Activated naive CD8-positive, alpha-beta T cell (primary cell): ENCODE measurements around the gene SSUH2.

ENCODE experiments used
- H3K27ac Mint-ChIP-seq: one replicate; pipeline ENCODE4 v1.8.0; 2021; ENCODE audit warnings: mixed read lengths
- H3K27me3 Mint-ChIP-seq: one replicate; pipeline ENCODE4 v1.8.0; 2021; ENCODE audit warnings: mixed read lengths
- H3K36me3 Mint-ChIP-seq: one replicate; pipeline ENCODE4 v1.8.0; 2021; ENCODE audit warnings: mixed read lengths
- H3K4me1 Mint-ChIP-seq: one replicate; pipeline ENCODE4 v1.8.0; 2021; ENCODE audit warnings: low read depth, mixed read lengths
- H3K4me3 Mint-ChIP-seq: one replicate; pipeline ENCODE4 v1.8.0; 2021; ENCODE audit warnings: mild to moderate bottlenecking, mixed read lengths
- H3K9me3 Mint-ChIP-seq: one replicate; pipeline ENCODE4 v1.8.0; 2021; ENCODE audit warnings: low read depth, mixed read lengths

Gene SSUH2

DNA sequence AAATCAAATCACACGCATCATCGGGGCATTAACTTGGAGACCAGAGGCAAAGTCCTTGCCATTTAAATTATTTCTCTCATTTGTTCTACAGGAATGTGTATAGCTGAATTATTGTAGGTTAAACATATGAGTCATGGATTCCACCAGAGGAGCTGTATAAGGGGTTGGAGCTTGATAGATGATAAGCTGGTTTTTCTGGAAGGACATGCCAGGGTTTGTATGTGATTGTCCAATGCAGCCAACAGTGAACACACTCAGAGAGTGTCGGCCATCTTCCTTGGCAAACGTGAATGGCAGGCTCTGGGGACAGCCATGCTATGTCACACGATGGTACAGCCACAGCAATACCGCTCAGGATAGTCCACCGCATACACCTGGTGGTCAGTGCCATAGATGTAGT is 25.1 kb downstream of the SSUH2 start:
- Mint-ChIP-seq H3K4me1 (no peaks in the 10 kb centered on the region), H3K27me3 (no peaks in the 10 kb centered on the region), H3K4me3 (no peak overlapping the region), H3K9me3 (no peaks in the 10 kb centered on the region), H3K36me3 (no peaks in the 10 kb centered on the region), H3K27ac (no peak overlapping the region)

GRCh38 chr3:8618950-8619349 is 25.6 kb downstream of the SSUH2 start:
- Mint-ChIP-seq H3K4me1 (no peaks in the 10 kb centered on the region), H3K27ac (no peak overlapping the region), H3K9me3 (no peaks in the 10 kb centered on the region)

DNA sequence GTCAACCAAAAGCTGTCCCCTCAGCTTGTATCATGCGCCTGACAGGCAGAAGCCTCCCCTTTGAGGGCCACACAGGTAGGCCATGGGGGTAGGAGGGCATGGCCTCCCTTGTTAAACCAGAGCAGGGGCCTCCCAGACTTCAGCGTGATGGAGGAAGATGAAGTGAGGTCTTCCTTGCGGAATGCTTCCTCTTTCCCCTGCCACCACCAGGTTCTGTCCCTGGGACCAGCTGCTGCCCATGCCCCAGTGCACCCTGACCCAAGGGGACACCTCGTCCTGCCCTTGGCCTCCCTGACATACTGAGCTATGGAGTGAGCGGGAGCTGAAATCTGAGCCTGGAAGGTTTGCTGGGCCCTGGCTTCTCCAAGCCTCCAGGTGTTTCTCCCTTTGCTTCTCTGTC is 26.7 kb downstream of the SSUH2 start:
- H3K4me1 Mint-ChIP-seq = no peaks in the 10 kb centered on the region
- H3K4me3 Mint-ChIP-seq = no peak overlapping the region
- no peak overlapping the region for H3K27ac Mint-ChIP-seq

More at GRCh38 chr3:8618950-8619349, 25.6 kb downstream of the SSUH2 start:
- no peaks in the 10 kb centered on the region for H3K27me3 Mint-ChIP-seq
- H3K36me3 Mint-ChIP-seq = no peaks in the 10 kb centered on the region
- no peak overlapping the region for H3K4me3 Mint-ChIP-seq

DNA sequence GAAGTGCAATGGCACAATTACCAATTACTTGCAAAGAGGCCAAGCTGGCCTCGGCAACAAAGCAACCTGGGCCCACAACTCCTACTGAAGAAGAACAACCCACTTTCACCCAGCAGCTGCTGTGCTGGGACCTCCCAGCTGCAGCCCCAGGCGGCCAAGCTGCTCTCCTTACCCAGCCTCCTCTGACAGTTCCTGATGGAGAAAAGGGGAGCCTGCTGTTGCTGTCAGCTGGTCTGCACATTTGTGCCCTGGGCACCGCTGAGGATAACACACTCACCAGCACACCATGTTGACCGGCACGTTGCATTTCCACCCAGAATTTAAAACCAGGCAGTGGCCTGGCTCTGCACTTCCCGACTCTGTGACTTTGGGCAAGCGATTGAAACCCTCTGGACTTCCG is 33.6 kb downstream of the SSUH2 start:
- Mint-ChIP-seq H3K27ac (no peak overlapping the region), H3K9me3 (no peaks in the 10 kb centered on the region), H3K4me3 (no peak overlapping the region), H3K4me1 (no peaks in the 10 kb centered on the region), H3K36me3 (no peaks in the 10 kb centered on the region), H3K27me3 (peaks cover 2% of the 10 kb centered on the region)

More for the DNA sequence above, 26.7 kb downstream of the SSUH2 start:
- Mint-ChIP-seq H3K27me3 (no peaks in the 10 kb centered on the region), H3K9me3 (no peaks in the 10 kb centered on the region), H3K36me3 (no peaks in the 10 kb centered on the region)

GRCh38 chr3:8608791-8609467 is 35.7 kb downstream of the SSUH2 start:
- Mint-ChIP-seq H3K27me3 (peaks cover 2% of the 10 kb centered on the region), H3K36me3 (no peaks in the 10 kb centered on the region), H3K27ac (no peak overlapping the region), H3K9me3 (no peaks in the 10 kb centered on the region), H3K4me3 (no peak overlapping the region), H3K4me1 (no peaks in the 10 kb centered on the region)

GRCh38 chr3:8608041-8608790 is 36.4 kb downstream of the SSUH2 start:
- no peak overlapping the region for H3K4me3 Mint-ChIP-seq
- H3K4me1 Mint-ChIP-seq = no peaks in the 10 kb centered on the region
- H3K27me3 Mint-ChIP-seq = peaks cover 2% of the 10 kb centered on the region
- no peaks in the 10 kb centered on the region for H3K9me3 Mint-ChIP-seq
- H3K27ac Mint-ChIP-seq = no peak overlapping the region
- no peaks in the 10 kb centered on the region for H3K36me3 Mint-ChIP-seq

DNA sequence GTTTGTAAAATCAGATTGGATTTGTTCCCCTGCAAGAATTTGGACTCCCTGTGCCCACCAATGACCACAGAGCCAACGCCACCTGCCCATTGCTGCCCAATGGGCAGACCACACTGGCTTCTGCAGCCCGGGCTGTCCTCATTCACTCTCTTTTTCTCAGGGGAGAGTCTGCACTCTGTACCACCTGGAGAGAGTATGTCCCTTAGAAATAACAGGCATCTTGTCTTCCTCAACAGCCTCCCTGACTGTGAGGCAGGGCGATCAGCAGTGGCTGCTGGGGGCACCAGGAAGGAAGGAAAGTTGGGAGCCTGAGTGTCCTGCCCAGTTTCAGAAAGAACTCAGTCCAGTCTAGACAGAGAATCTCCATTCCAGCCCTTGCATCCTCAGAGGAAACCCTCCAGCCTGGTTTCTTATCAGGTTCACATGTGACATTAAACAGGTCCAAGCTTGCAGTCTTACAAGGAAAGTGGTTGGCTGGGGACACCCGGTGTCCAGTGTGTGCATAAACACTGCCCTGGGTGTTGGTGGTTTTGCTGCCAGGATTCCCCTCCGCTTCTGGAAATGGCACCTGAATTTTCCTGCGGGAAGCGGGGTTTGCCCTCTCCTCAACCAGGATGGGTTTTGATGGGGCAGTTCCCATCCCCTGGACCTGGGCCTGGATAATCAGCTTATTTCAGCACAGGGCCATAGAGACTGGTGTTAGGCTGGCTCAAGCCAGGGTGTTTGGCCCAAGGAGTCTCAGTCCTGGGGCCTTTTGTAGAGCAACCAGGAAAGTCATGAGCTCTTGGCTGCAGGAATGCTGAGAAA is 37.2 kb downstream of the SSUH2 start:
- H3K9me3 Mint-ChIP-seq = no peaks in the 10 kb centered on the region

DNA sequence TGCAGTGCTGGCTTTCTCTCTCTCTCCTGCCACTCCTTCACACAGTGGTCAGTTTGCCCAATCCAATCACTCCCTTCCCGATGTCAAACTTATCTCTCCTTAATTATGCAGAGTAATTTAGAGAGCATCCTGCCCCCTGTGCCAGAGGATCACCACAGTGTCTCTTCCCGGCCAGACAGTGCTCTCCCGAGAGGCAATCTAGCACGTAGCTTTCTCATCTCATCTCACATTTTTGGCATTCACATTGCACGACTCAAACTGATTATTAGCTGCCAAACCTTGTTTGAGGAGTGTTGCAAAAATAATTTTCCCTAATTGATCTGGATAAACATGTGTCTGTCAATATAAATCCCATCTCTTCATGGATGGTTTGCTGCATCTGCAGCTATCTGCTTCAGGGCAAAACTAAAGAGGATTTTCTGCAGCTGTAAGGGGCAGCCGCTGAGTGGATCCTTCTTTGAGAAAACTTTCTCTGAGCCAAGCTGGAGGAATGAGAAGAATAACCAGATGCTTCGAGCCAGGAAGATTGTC is 37.8 kb downstream of the SSUH2 start:
- Mint-ChIP-seq H3K27ac (no peak overlapping the region), H3K9me3 (no peaks in the 10 kb centered on the region)

More for the DNA sequence above, 37.2 kb downstream of the SSUH2 start:
- Mint-ChIP-seq H3K27ac (no peak overlapping the region), H3K36me3 (no peaks in the 10 kb centered on the region), H3K4me1 (no peaks in the 10 kb centered on the region), H3K27me3 (peaks cover 4% of the 10 kb centered on the region), H3K4me3 (no peak overlapping the region)

DNA sequence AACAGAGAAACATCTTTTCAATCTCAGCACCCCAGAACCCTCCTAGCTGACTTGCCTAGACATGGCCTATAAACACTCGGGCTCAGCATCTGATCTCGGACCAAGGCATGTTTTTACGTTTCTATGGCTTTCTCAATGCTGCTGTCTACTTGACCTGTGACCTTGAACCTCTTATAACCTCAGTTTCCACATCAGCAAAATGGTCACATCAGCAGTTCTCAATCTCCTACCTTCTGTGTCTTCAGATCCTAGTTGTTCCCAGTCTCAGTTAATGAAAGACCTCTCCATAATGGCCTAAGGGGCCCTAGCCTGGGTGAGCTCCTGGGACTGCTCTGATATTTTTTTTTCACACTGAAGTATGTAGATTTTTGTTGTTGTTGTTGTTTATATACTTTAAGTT is 39.6 kb downstream of the SSUH2 start:
- no peak overlapping the region for H3K4me3 Mint-ChIP-seq
- no peaks in the 10 kb centered on the region for H3K4me1 Mint-ChIP-seq
- H3K27ac Mint-ChIP-seq = no peak overlapping the region
- H3K36me3 Mint-ChIP-seq = no peaks in the 10 kb centered on the region
- H3K27me3 Mint-ChIP-seq = peaks cover 4% of the 10 kb centered on the region
- H3K9me3 Mint-ChIP-seq = no peaks in the 10 kb centered on the region

More for the DNA sequence above, 37.8 kb downstream of the SSUH2 start:
- Mint-ChIP-seq H3K36me3 (no peaks in the 10 kb centered on the region), H3K4me3 (no peak overlapping the region), H3K27me3 (peaks cover 4% of the 10 kb centered on the region), H3K4me1 (no peaks in the 10 kb centered on the region)

DNA sequence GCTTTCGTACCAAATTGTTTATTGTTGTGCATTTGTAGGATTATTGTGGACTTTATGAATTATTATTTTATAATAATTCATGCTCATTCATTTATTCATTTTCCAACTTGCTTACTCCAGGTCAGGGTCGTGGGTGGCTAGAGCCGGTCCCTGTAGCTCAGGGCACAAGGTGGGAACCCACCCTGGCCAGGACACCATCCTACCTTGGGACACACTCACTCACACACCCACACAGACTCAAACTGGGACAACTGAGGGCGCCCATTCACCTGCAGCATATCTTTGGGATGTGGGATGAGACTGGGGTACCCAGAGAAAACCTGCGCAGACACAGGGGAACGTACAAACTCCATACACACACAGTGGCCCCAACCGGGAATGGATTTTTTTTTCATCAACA is 40.6 kb downstream of the SSUH2 start:
- no peaks in the 10 kb centered on the region for H3K36me3 Mint-ChIP-seq
- H3K27ac Mint-ChIP-seq = no peak overlapping the region
- H3K4me1 Mint-ChIP-seq = no peaks in the 10 kb centered on the region
- H3K9me3 Mint-ChIP-seq = no peaks in the 10 kb centered on the region
- H3K27me3 Mint-ChIP-seq = peaks cover 4% of the 10 kb centered on the region
- no peak overlapping the region for H3K4me3 Mint-ChIP-seq

GRCh38 chr3:8603115-8603710 is 41.4 kb downstream of the SSUH2 start:
- Mint-ChIP-seq H3K36me3 (no peaks in the 10 kb centered on the region), H3K4me1 (no peaks in the 10 kb centered on the region), H3K9me3 (no peaks in the 10 kb centered on the region), H3K27me3 (peaks cover 2% of the 10 kb centered on the region), H3K27ac (no peak overlapping the region), H3K4me3 (no peak overlapping the region)

DNA sequence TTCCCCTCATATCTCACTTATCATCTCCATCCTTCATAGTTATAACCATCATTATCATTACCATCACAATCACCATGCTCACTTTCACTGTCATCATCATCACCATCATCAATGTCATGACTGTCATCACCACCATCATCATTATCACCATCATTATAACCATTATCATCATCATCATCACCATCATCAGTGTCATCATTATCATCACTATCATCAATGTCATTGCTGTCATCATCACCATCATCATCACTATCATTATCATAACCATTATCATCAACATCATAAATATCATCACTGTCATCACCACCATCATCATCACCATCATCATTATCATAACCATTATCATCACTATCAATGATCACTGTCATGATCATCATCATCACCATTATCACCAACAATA is 44.1 kb downstream of the SSUH2 start:
- H3K36me3 Mint-ChIP-seq = no peaks in the 10 kb centered on the region
- peaks cover 2% of the 10 kb centered on the region for H3K27me3 Mint-ChIP-seq
- no peaks in the 10 kb centered on the region for H3K9me3 Mint-ChIP-seq
- no peak overlapping the region for H3K4me3 Mint-ChIP-seq
- H3K27ac Mint-ChIP-seq = no peak overlapping the region
- H3K4me1 Mint-ChIP-seq = no peaks in the 10 kb centered on the region

GRCh38 chr3:8599146-8599545 is 45.5 kb downstream of the SSUH2 start:
- Mint-ChIP-seq H3K4me1 (no peaks in the 10 kb centered on the region), H3K27me3 (peaks cover 2% of the 10 kb centered on the region), H3K9me3 (no peaks in the 10 kb centered on the region), H3K36me3 (no peaks in the 10 kb centered on the region), H3K4me3 (no peak overlapping the region), H3K27ac (no peak overlapping the region)

GRCh38 chr3:8597219-8597853 is 47.3 kb downstream of the SSUH2 start:
- no peak overlapping the region for H3K4me3 Mint-ChIP-seq

More at GRCh38 chr3:8597219-8597853, 47.3 kb downstream of the SSUH2 start:
- Mint-ChIP-seq H3K36me3 (no peaks in the 10 kb centered on the region), H3K4me1 (no peaks in the 10 kb centered on the region), H3K27ac (no peak overlapping the region), H3K9me3 (no peaks in the 10 kb centered on the region), H3K27me3 (no peaks in the 10 kb centered on the region)
